ENCODE measurements around the gene IFITM5. TPM values are rescaled to one million over a fixed set of nuclear protein-coding genes. Genes with fewer than 3 reads are reported as not detected.

Gene IFITM5
- total and polyA plus RNA-seq, 2 donors (not counting 1 experiment from before 2014, with no cell fraction given) = not detected

- DNase-seq = no peak
- H3K9ac ChIP-seq (ENCODE audit: low read length) = no peak overlapping the region
- H3K4me1 Mint-ChIP-seq = peaks cover 20% of the 10 kb centered on the region
These were observed 7.8 kb downstream of the IFITM5 start for GRCh38 chr11:291281-292210.

More at GRCh38 chr11:291281-292210, 7.8 kb downstream of the IFITM5 start:
- Histone ChIP-seq H3K4me3 (ENCODE audit: control extremely low read depth in 1 of 5, extremely low read depth in 1 of 5, insufficient read depth in 1 of 5, low read depth in 2 of 5, low read length in 4 of 5) (no peak overlapping the region), H3K4me1 (ENCODE audit: control insufficient read depth in 2 of 2, insufficient read depth in 2 of 2, low read length in 2 of 2) (peaks cover 18 to 25% of the 10 kb centered on the region in 2 donors), H3K79me2 (ENCODE audit: control insufficient read depth, insufficient read depth, low read length) (peaks cover 8% of the 10 kb centered on the region), H3K36me3 (replicated peaks in 1 of 2; ENCODE audit: control extremely low read depth in 1 of 2, control insufficient read depth in 1 of 2, extremely low read depth in 1 of 2, insufficient read depth in 2 of 2, low read length in 1 of 2) (no peaks in the 10 kb centered on the region), H3K27ac (ENCODE audit: low read length in 2 of 2) (no peak overlapping the region), H2AFZ (ENCODE audit: insufficient read depth, low read depth, low read length, poor library complexity, severe bottlenecking) (no peak overlapping the region), H3K9me3 (ENCODE audit: control extremely low read depth in 1 of 3, control insufficient read depth in 2 of 3, insufficient read depth in 1 of 3, low read length in 2 of 3) (no peaks in the 10 kb centered on the region), H4K20me1 (ENCODE audit: control insufficient read depth, insufficient read depth, low read length, poor library complexity, severe bottlenecking) (no peaks in the 10 kb centered on the region), H3K27me3 (replicated peaks in 1 of 4; ENCODE audit: control extremely low read depth in 1 of 4, control insufficient read depth in 3 of 4, insufficient read depth in 4 of 4, low read length in 3 of 4) (peaks cover 0 to 6% (median 2%) of the 10 kb centered on the region in 4 experiments), H3K4me2 (replicated peaks; ENCODE audit: low read depth, low read length, poor library complexity, severe bottlenecking) (no peak overlapping the region)
- WGBS (ENCODE audit: insufficient coverage) = 96% methylated on average over 44 of the region's 44 CpGs
- intact Hi-C loops (cut with micrococcal nuclease) = no loop called here
- CTCF ChIA-PET = interaction anchor here (0.9 to 5.6 kb wide), 3 partner anchors 21 to 41 kb away, joined by 4 to 35 read pairs (median 5); no protein-coding TSS in a partner anchor
- TF ChIP-seq CTCF (IDR thresholded peaks at IDR 0.05) (no peak), EZH2 (IDR thresholded peaks at IDR 0.05; ENCODE audit: borderline replicate concordance, insufficient read depth, low read depth, low read length, poor library complexity, severe bottlenecking) (no peak)
- H3K27me3 Mint-ChIP-seq = peaks cover 4% of the 10 kb centered on the region
- H3K4me3 Mint-ChIP-seq = peak overlapping the region; percentile 44
- H3K9me3 Mint-ChIP-seq (ENCODE audit: insufficient read depth) = no peaks in the 10 kb centered on the region
- no peak for ATAC-seq (ENCODE audit: low read depth)
- POLR2A ChIA-PET = interaction anchor here (1.8 kb wide), 1 partner anchor 24 kb away, joined by 5 read pairs; no protein-coding TSS in a partner anchor
- H3K27ac Mint-ChIP-seq = peak overlapping the region; percentile 50
